GM18526 (cell line): ENCODE measurements around the gene DENND5A.

Source experiments
- POLR2A ChIP-seq: IDR thresholded peaks from 3 replicates; pipeline ENCODE4 v1.6.1; 2011; ENCODE audit not compliant: insufficient read length; ENCODE audit errors: extremely low read depth

Gene DENND5A

GRCh38 chr11:9232482-9232881 is 32.7 kb downstream of the DENND5A start:
- TF ChIP-seq POLR2A: no peak

GRCh38 chr11:9231848-9232177 is 33.3 kb downstream of the DENND5A start:
- no peak for TF ChIP-seq POLR2A

DNA sequence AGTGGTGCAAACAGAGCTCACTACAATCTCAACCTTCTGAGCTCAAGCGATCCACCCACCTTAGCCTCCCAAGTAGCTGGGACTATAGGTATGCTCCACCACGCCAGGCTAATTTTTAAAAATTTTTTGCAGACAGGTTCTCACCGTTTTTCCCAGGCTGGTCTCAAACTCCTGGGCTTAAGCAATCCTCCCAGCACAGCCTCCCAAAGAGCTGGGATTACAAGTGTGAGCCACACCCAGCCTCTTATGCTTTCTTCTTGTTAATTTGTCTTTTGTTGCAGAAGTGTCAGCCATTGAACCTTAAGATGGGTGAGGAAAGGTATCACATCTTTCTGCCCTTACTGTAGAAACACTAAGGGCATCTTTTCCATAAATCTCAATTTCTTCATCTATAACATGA is 34.9 kb downstream of the DENND5A start:
- TF ChIP-seq POLR2A: no peak

DNA sequence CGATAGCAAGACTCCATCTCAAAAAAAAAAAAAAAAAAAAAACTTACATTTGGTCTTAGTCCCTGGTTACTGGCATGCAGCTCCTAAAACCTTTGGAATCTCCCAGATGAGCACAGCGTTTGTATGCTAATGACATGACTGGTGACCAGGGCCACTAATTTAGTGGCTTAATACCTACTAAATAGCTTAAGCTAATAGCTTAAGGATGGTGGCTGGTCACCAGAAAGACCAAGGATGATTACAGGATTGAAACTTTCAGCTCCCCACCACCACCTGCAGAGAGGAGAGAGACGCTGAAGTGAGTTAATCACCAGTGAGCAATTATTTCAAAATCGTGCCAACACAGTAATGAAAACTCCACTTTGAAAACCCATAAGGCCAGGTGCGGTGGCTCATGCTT is 37.1 kb downstream of the DENND5A start:
- no peak for TF ChIP-seq POLR2A

- TF ChIP-seq POLR2A: no peak
Measured at GRCh38 chr11:9225748-9226298, 39.3 kb downstream of the DENND5A start.

DNA sequence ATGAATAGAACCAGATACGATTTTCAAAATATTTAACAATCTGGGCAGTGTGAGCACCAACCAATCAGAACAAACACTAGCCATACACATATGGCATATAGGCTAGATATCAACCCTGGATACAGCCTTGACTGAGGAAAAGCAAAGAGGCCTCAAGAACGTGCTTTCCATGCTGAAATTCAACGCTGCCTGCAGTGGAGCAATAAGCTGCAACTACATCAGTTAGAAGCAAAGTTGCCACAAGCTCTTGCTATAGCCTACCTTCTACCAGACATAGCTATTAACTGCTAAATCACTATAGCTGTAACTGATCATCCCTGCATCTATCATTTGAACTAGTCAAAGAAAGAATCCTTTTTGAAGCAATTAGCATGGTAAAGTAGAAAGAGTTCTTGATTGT is 42.5 kb downstream of the DENND5A start:
- TF ChIP-seq POLR2A: no peak

GRCh38 chr11:9219572-9219971 is 45.6 kb downstream of the DENND5A start:
- no peak for TF ChIP-seq POLR2A

DNA sequence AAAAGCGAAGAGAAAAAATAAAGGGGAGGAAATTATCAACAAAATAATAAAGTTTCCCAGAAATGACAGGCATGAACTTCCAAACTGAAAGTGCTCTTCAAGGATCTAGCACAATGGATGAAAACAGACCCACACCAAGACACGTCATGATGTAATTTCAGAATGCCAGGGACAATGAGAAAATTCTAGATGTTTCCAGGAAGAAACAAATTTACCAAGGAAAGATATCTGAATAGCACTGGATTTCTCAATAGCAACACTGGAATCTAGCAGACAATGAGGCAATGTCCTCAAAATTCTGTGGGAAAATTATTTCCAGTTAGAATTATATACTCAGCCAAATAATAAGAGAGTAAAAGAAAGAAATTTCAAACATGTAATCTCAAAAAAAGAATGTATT is 46.0 kb downstream of the DENND5A start:
- TF ChIP-seq POLR2A: no peak

- no peak for TF ChIP-seq POLR2A
Measured at GRCh38 chr11:9214765-9215164, 50.4 kb downstream of the DENND5A start.

DNA sequence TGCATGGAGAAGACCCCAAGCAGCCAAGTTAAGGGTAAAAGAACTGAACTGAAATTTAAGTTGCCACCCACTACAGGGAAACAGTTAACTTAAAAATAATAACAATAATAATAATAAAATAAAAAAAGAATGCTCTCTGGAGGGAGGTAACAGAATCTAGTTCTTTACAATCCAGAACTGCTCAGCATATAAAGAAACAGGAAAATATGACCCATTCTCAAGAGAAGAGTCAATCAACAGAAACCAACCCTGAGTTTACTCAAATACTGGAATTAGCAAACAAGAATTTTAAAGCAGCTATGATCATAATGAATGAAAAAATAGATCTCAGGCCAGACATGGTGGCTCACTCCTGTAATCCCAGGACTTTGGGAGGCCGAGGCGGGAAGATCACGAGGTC is 53.8 kb downstream of the DENND5A start:
- no peak for TF ChIP-seq POLR2A

DNA sequence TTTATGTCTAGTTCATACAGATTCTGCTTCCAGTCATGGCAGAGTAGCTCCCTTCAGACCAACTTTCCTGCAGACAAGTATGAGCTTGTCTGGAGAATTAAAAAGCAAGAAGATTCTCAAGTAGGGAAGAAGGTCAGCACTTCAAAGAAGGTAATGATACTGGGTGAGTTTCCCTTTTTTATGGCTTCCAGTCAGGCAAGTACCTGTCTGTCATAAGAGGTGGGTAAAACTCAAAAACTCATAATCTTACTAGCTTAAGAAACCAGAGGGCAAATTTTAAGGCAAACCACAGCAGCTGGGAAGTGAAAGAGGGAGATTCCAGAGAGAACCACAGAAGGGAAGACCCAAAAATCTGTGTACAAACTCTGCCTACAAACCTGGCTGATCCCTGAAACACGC is 54.2 kb downstream of the DENND5A start:
- TF ChIP-seq POLR2A: no peak

DNA sequence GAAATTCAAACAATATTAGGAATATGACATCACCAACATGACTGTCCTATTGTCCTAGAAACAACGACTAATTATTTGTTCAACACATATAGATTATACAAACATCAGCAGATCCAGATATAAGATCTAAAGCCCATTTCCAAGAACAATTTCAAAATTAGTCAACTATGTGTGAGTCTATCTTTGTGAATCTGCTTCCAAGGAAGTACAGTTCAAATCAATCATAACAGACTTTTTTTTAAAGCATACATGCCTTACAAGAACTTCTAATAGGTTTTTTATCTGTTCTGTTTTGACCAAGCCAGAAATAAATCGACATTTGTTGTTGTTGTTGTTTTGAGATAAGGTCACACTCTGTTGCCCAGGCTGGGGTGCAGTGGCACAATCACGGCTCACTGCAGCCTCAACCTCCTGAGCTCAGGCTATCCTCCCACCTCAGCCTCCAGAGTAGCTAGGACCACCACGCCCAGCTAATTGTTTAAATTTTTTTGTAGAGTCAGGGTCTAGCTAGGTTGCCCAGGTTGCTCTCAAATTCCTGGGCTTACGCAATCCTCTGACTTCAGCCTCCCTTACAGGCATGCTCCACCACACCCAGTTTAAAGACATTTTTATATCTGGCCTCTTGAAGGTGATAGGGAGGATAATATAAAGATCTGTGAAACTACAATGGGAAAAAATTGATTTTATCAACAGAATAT is 54.8 kb downstream of the DENND5A start:
- no peak for TF ChIP-seq POLR2A

DNA sequence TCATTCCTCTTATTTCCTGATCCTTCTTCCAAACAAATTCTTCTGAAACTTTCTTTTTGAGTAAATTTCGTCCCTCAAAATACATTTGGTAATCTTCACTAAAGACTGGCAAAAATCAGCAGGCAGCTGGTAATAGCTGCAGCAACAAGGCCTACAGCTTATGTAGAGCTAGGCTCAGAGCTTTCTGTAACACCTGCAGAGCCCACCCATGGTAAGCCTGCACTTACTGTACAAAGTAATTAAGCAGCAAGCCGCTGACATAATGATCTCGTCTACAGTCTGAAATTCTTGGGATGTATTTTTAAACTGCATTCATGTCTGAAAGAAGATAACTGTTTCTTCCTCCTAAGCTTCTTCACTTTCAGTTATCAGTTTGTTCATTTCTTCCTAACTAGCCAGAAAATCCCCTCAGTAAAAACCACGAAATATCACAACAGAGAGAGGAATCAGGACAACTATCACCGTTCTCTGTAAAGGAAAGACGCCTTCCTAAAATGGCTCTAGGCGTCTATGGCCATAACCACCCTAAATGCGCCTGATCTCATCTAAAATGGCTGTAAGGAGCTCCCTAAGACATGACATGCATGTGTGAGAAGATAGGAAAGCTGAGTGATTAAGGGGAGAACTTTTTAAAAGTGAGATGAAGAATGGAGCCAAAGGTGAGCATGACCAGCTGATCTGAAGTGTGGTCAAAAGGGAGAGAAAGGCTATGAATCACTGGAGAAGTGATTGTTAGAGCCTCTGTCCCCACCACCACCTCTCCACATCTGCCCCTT is 56.2 kb downstream of the DENND5A start:
- no peak for TF ChIP-seq POLR2A

- no peak for TF ChIP-seq POLR2A
Measured at GRCh38 chr11:9207229-9207628, 57.9 kb downstream of the DENND5A start.

- TF ChIP-seq POLR2A: no peak
Measured at GRCh38 chr11:9206496-9206895, 58.7 kb downstream of the DENND5A start.

DNA sequence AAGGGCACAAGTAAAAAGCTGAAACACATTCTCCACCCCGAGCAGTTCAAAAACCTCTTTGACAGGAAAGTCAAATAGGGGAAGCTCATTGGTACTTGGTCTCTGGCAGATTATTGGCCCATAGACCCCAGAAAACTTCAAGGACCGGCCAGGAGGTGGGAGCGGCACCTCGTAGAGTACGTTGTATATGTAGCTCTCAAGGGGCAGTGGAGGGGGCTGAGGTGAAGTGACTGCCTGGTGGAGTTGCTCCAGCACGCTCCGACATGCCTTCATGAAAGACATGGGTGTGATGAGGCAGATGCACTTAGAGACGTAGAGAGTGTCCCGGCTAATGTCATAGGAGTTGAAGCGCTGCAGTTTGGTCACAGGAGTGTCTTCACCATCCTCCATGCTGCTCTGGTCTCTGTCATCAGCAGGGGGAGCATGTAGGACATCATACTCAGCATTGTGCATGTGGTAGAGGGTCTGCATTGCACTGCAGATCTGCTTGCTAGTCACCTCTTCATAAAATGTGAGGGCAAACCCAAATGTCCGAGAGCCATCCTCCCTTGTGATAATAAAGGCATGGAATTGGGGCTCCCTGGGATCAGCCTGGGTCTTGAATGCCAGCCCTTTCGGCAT is 61.3 kb downstream of the DENND5A start:
- TF ChIP-seq POLR2A: no peak
